ENCODE measurements around the gene PDHB. TPM values are rescaled to one million over a fixed set of nuclear protein-coding genes. Genes with fewer than 3 reads are reported as not detected.
A peak's percentile ranks its signal among the peaks of the same experiment; 100 is the strongest.

Gene PDHB
- total RNA-seq, 3 donors from 2014 or later = 65.0 to 69.6 (median 66.6) TPM

GRCh38 chr3:58466899-58467563 lies 33.4 kb upstream of the PDHB start:
- H3K9me3 ChIP-seq = no peaks in the 10 kb centered on the region
- intact Hi-C loops (cut with DNase I, micrococcal nuclease) = no loop called here
- DNase-seq (no peak), ATAC-seq (no peak)
- no peaks in the 10 kb centered on the region for H3K36me3 ChIP-seq (ENCODE audit: low read depth)
- H3K4me1 ChIP-seq (ENCODE audit: low read depth) = peaks cover 18% of the 10 kb centered on the region
- TF ChIP-seq CTCF (IDR thresholded peaks at IDR 0.05) = no peak
- H3K4me3 ChIP-seq = no peak overlapping the region

GRCh38 chr3:58464866-58465265 lies 31.2 kb upstream of the PDHB start:
- intact Hi-C loops (cut with DNase I, micrococcal nuclease) = no loop called here
- Histone ChIP-seq H3K4me1 (ENCODE audit: low read depth) (peaks cover 2% of the 10 kb centered on the region), H3K9me3 (no peaks in the 10 kb centered on the region), H3K4me3 (no peak overlapping the region), H3K36me3 (ENCODE audit: low read depth) (no peaks in the 10 kb centered on the region)
- ATAC-seq = no peak
- no peak for DNase-seq
- no peak for TF ChIP-seq CTCF (IDR thresholded peaks at IDR 0.05)

- Histone ChIP-seq H3K9me3 (no peaks in the 10 kb centered on the region), H3K36me3 (ENCODE audit: low read depth) (no peaks in the 10 kb centered on the region), H3K4me3 (no peak overlapping the region), H3K4me1 (ENCODE audit: low read depth) (peaks cover 2% of the 10 kb centered on the region)
- intact Hi-C loops (cut with DNase I, micrococcal nuclease) = no loop called here
- TF ChIP-seq CTCF (IDR thresholded peaks at IDR 0.05) = no peak
- no peak for DNase-seq
- no peak for ATAC-seq
Measured at GRCh38 chr3:58463942-58464271, 30.3 kb upstream of the PDHB start.

- intact Hi-C loops (cut with DNase I, micrococcal nuclease) = no loop called here
Measured at GRCh38 chr3:58463181-58463941, 29.7 kb upstream of the PDHB start.

GRCh38 chr3:58462829-58463180 lies 29.2 kb upstream of the PDHB start:
- DNase-seq (no peak), ATAC-seq (no peak)
- intact Hi-C loops (cut with DNase I, micrococcal nuclease) = no loop called here
- H3K4me1 ChIP-seq (ENCODE audit: low read depth) = peaks cover 2% of the 10 kb centered on the region
- H3K36me3 ChIP-seq (ENCODE audit: low read depth) = no peaks in the 10 kb centered on the region
- H3K9me3 ChIP-seq = no peaks in the 10 kb centered on the region
- H3K4me3 ChIP-seq = no peak overlapping the region
- no peak for TF ChIP-seq CTCF (IDR thresholded peaks at IDR 0.05)

More at GRCh38 chr3:58463181-58463941, 29.7 kb upstream of the PDHB start:
- no peak overlapping the region for H3K4me3 ChIP-seq
- H3K9me3 ChIP-seq = no peaks in the 10 kb centered on the region
- TF ChIP-seq CTCF (IDR thresholded peaks at IDR 0.05) = peak; percentile 76
- H3K4me1 ChIP-seq (ENCODE audit: low read depth) = peaks cover 2% of the 10 kb centered on the region
- peak; percentile 74 to 81 (median 79) for DNase-seq
- no peaks in the 10 kb centered on the region for H3K36me3 ChIP-seq (ENCODE audit: low read depth)
- peak; percentile 98 for ATAC-seq

Measured in mucosa of descending colon (tissue), 3 donors.